HG03045 (cell line): ENCODE results near the gene STRBP.

Experiments
- ATAC-seq: cut with Tn5 transposase; IDR thresholded peaks from one replicate; pipeline ENCODE4 v1.9.1; 2021; ENCODE audit warnings: mild to moderate bottlenecking, moderate library complexity; ENCODE audit not compliant: unreplicated experiment

Gene STRBP

GRCh38 chr9:123072407-123072995 is 195.9 kb downstream of the STRBP start:
- no peak for ATAC-seq
